HG03432 (cell line): Measurements from ENCODE around the gene GTF3A.

Experiments
- ATAC-seq: cut with Tn5 transposase; IDR thresholded peaks from one replicate; pipeline ENCODE4 v1.9.1; 2021; ENCODE audit warnings: mild to moderate bottlenecking, moderate library complexity; ENCODE audit not compliant: unreplicated experiment

Gene GTF3A

GRCh38 chr13:27446986-27447583 lies 22.7 kb downstream of the GTF3A start:
- ATAC-seq: no peak

- ATAC-seq: no peak
These were observed 23.9 kb downstream of the GTF3A start for GRCh38 chr13:27448308-27448707.

GRCh38 chr13:27449081-27449603 lies 24.7 kb downstream of the GTF3A start:
- no peak for ATAC-seq

- ATAC-seq: peak; percentile 90
These were observed 25.8 kb downstream of the GTF3A start, which contains the start of gene MTIF3 for GRCh38 chr13:27449936-27450828. Gene MTIF3, minus strand, starts transcription at chr13:27450564. Its CDS starts 10,116 bp downstream, at chr13:27440448.

DNA sequence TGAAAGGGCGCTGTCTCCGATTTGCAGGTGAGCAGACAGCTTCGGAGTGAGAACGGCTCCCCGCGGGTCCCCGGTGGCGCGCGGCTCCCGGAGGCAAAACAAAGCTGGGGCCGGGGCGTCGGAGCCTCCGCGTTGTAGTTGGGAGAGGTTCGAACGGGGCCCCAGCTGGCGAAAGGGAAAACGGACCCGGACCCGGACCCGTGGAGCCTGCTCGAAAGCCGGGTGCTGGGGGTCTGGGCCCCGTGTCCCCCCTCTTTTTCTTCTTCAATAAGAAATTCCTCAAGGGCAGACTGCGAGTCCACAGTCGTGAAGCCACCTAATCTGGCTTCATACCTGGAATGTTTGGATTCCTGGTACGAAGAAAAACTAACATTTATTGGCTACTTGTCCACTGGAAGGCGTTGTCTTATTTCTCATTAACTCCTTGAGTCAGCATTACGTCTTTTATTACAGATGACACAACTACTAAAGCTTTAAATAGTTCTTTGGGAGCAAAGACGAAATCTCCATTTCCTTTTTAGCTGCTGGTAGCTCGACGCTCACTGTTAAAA lies 26.6 kb downstream of the GTF3A start:
- ATAC-seq: no peak

GRCh38 chr13:27455331-27455855 lies 31.0 kb downstream of the GTF3A start:
- no peak for ATAC-seq

DNA sequence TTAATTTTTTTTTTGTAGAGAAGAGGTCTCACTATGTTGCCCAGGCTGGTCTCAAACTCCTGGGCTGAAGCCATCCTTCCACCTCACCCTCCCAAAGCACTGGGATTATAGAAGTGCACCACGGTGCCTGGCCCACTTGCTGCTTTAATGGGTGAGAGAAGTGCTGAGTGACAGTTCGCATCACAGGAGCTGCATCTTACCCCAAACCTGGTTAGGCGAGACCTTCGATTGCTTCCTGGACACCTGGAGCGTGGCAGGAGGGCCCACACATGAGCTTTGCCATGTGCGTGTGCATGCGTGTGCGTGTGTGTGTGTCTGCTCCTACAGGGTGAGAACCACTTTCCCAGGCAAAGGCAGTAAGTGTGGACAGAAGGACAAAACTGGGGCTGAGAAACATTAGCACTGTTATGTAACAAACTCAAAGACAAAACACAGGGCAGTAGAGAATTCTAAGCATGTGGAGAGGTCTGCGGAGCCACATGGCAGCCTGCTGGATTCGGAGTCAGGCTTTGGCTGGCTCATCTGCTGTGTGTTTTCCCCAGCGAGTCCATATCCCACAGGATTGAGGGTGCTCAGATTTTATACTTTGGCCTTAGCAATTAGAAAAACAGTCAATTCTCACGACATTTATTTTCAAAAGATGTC lies 37.6 kb downstream of the GTF3A start:
- ATAC-seq: no peak

- ATAC-seq: no peak
These were observed 39.1 kb downstream of the GTF3A start for GRCh38 chr13:27463500-27463899.

GRCh38 chr13:27465611-27466010 lies 41.2 kb downstream of the GTF3A start:
- ATAC-seq: no peak

DNA sequence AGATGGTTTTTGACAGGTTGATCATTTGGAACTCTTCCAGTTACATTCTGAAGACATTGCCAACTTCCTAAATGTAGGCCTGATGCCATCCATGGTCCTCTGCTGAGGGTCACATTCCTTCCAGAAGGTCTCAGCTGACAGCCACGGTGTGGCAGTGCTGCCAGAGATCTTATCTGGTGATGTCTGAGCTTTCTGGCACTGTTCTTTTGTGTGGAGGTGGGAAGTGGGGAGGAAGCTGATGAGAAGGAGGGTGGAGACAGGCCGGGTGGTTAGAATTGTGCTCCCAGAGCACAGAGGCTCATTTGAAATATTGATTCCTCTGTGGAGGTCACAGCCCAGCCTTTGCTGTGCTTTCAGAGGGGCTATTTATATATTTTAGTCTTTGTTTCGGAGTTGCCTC lies 42.1 kb downstream of the GTF3A start:
- ATAC-seq: no peak

DNA sequence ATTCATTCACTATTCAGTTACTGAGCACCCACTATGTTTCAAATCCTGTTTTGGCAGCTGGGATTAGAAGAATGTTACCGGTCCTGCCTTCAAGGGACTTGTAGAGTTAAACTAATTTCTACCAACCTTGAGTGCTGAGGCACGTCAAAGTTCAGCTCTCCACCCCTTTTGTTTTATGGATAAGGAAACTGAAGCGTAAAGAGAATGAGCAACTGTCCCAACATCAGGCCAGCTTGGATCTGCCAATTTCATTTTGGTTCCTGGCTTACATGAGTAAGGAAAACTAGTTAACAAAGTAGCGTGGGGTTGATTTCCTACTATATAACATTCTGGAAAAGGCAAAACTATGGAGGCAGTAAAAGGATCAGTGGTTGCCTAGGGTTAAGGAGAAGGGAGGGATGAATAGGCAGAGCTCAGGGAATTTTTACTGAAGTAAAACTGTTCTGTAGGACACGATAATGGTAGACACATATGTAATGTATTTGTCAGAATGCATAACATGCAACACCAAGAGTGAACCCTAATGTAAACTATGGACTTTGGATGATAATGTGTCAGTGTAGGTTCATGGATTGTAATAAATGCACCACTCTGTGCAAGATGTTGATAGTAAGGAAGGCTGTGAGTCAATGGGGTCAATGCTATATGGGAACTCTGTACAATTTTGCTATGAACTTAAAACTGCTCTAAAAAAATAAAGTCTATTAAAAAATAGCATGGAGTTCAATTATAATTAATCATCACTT lies 45.8 kb downstream of the GTF3A start:
- no peak for ATAC-seq

GRCh38 chr13:27472441-27472840 lies 48.0 kb downstream of the GTF3A start:
- no peak for ATAC-seq

DNA sequence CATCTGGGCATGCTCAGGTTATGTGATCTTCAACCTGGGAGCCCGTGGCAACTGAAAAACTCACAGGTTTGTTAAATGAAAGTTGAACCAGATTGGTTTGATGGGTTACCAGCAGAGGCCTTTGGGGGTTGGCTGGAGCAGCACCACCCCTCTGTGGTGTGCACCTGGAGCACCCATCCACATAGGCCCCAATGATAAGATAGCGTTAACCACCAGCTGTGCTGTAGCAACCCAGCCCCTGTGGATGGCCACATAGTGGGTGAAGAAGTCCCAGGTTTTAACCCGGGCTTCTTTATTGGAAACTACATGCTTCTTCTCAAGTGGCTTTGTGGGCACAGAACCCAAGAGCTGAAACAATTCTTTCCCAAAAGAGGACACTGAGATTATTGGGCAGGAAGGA lies 48.5 kb downstream of the GTF3A start:
- ATAC-seq: no peak

GRCh38 chr13:27474751-27475268 lies 50.4 kb downstream of the GTF3A start:
- no peak for ATAC-seq

GRCh38 chr13:27476943-27477703 lies 52.7 kb downstream of the GTF3A start:
- ATAC-seq: peak; percentile 77

DNA sequence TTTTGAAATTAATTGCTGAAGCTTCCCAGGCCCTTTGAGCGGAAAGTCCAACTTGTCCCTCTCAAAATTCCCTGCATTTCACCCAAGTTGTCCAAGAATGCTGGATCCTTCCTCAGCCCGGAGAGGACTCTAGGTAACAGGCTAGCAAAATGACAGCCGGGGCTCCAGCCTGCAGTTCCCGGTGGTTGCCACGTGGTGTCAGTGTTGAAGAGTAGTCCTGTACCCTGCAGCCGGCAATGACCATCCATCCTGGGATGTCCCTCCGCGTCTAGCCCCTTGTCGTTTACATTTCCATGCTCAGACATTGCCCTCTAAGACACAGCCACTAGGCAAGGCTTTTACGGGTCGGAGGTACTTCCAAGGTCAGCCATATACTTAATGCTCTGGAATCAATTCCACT lies 57.3 kb downstream of the GTF3A start:
- ATAC-seq: no peak

GRCh38 chr13:27482983-27483382 lies 58.6 kb downstream of the GTF3A start:
- peak; percentile 96 for ATAC-seq

- ATAC-seq: peak; percentile 4
These were observed 59.0 kb downstream of the GTF3A start for GRCh38 chr13:27483421-27483820.
